K562 (cell line): ENCODE results near the gene TRIM26.

Source experiments
- MAFG ChIP-seq: fragments of 450-650 bp; conservative IDR thresholded peaks from 2 replicates; pipeline ENCODE4 v1.6.1; 2016; ENCODE audit warnings: missing genetic modification characterization, missing compliant biosample characterization
- ZNF23 ChIP-seq: fragments of 250-450 bp; sonication (Bioruptor Pico); IDR thresholded peaks from 2 replicates; pipeline ENCODE4 v1.4.0; 2020; ENCODE audit warnings: mild to moderate bottlenecking
- TF ChIP-seq, protein P1 (sequence below), 2 experiments: fragments of 450-650 bp in 1 of 2; sonication (generic) in 1 of 2; formaldehyde crosslinking in 1 of 2; IDR thresholded peaks in 1 of 2; conservative IDR thresholded peaks in 1 of 2; 2 replicates each; pipeline versions ENCODE4 v1.6.1 to v1.8.1; 2016 to 2023; ENCODE audit warnings: mild to moderate bottlenecking in 2 of 2, moderate library complexity in 2 of 2, inconsistent platforms in 1 of 2, missing genetic modification reagents in 1 of 2
- TF ChIP-seq, protein P2 (sequence below), 3 experiments: IDR thresholded peaks in 2 of 3; conservative IDR thresholded peaks in 1 of 3; 2 replicates each; pipeline ENCODE4 v1.5.1; 2011 to 2012; ENCODE audit warnings: low read length in 3 of 3, mild to moderate bottlenecking in 3 of 3, control low read depth in 2 of 3, improper control_type of control experiment in 1 of 3, inconsistent platforms in 1 of 3, low read depth in 1 of 3, mixed read lengths in 1 of 3, moderate library complexity in 1 of 3; ENCODE audit not compliant: insufficient read depth in 2 of 3

GRCh38 chr6:30151580-30151979, 61.6 kb downstream of the TRIM26 start:
- TF ChIP-seq, protein P1, sequence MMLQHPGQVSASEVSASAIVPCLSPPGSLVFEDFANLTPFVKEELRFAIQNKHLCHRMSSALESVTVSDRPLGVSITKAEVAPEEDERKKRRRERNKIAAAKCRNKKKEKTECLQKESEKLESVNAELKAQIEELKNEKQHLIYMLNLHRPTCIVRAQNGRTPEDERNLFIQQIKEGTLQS (IDR thresholded peaks at IDR 0.05) = no peak
- TF ChIP-seq, protein P1 (CRISPR knock-in tag; conservative IDR thresholded peaks at IDR 0.05) = no peak
- TF ChIP-seq MAFG (no peak), ZNF23 (CRISPR knock-in tag) (no peak)
- TF ChIP-seq, protein P2, sequence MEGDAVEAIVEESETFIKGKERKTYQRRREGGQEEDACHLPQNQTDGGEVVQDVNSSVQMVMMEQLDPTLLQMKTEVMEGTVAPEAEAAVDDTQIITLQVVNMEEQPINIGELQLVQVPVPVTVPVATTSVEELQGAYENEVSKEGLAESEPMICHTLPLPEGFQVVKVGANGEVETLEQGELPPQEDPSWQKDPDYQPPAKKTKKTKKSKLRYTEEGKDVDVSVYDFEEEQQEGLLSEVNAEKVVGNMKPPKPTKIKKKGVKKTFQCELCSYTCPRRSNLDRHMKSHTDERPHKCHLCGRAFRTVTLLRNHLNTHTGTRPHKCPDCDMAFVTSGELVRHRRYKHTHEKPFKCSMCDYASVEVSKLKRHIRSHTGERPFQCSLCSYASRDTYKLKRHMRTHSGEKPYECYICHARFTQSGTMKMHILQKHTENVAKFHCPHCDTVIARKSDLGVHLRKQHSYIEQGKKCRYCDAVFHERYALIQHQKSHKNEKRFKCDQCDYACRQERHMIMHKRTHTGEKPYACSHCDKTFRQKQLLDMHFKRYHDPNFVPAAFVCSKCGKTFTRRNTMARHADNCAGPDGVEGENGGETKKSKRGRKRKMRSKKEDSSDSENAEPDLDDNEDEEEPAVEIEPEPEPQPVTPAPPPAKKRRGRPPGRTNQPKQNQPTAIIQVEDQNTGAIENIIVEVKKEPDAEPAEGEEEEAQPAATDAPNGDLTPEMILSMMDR (IDR thresholded peaks at IDR 0.05 in 2 of 3, conservative IDR thresholded peaks at IDR 0.05 in 1 of 3; ENCODE audit: insufficient read depth in 2 of 3, low read depth in 1 of 3, low read length in 3 of 3) = no peak
